ENCODE measurements around the gene IQGAP1.

The IQGAP1 gene

GRCh38 chr15:90437516-90437915 lies 49.5 kb downstream of the IQGAP1 start:
- DNase-seq (ENCODE audit: low read depth in 2 of 3, low spot score in 2 of 3) = no peak

DNA sequence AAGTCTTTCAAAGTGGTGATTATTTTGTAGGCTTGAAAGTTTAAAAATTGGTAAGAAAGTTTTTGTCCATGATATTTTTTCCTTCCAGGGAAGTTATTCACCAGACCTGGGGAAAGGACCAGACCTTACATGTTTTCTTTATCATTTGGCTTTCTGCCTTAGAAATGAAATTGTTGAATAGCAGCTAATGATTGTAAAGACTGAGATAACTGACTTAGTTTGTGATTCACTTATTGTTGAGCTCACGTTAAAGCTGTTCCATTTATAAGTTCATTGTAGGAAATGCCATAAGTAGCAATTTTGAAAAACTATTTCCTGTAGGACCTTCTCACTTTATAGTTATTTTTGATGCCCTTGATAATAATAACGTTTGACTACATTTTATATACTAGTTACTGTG lies 51.9 kb downstream of the IQGAP1 start:
- DNase-seq (ENCODE audit: low read depth in 2 of 3, low spot score in 2 of 3) = no peak

GRCh38 chr15:90441027-90441426 lies 53.0 kb downstream of the IQGAP1 start:
- DNase-seq (ENCODE audit: low read depth in 2 of 3, low spot score in 2 of 3) = no peak

- no peak for DNase-seq (ENCODE audit: low read depth in 2 of 3, low spot score in 2 of 3)
Observed at GRCh38 chr15:90442423-90442822, 54.4 kb downstream of the IQGAP1 start.

- DNase-seq (ENCODE audit: low read depth in 2 of 3, low spot score in 2 of 3) = no peak
Observed at GRCh38 chr15:90449206-90449735, 61.2 kb downstream of the IQGAP1 start.

GRCh38 chr15:90451053-90451850 lies 63.2 kb downstream of the IQGAP1 start:
- no peak for DNase-seq (ENCODE audit: low read depth in 2 of 3, low spot score in 2 of 3)

DNA sequence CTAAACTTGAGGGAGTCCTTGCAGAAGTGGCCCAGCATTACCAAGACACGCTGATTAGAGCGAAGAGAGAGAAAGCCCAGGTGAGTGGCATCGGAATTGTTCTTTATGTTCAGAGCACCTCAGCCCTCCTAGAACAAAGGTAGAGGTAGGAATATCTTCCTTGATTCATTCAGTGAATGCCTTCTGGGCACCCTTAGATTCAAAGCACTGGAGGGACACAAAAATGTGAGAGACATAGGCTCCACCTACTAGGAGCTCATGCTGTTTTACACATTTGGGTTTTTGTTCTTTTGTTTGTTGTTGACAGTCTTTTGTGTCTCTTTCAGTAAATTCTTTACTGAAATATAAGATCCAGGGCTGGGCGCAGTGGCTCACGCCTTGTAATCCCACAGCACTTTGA lies 68.2 kb downstream of the IQGAP1 start:
- DNase-seq (ENCODE audit: low read depth in 2 of 3, low spot score in 2 of 3) = no peak

GRCh38 chr15:90458061-90458460 lies 70.0 kb downstream of the IQGAP1 start:
- DNase-seq (ENCODE audit: low read depth in 2 of 3, low spot score in 2 of 3) = no peak

DNA sequence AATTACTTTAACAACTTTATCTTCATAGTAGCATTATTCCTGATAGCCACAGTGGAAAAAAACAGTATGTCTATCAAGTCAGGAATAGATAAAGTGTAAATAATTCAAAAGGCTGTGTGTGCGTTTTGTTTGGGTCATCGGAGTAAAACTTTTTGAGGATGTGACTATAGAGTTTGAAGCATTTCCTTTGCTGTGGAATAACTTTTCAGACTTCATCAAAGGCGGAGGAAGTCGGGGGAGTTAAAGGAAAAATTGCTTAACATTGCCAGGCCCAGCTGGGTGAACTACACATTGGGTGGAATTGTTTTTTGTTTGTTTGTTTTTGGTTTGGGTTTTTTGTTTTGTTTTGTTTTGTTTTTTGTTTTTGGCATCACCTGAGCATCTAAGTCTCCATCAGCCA lies 71.3 kb downstream of the IQGAP1 start:
- no peak for DNase-seq (ENCODE audit: low read depth in 2 of 3, low spot score in 2 of 3)

DNA sequence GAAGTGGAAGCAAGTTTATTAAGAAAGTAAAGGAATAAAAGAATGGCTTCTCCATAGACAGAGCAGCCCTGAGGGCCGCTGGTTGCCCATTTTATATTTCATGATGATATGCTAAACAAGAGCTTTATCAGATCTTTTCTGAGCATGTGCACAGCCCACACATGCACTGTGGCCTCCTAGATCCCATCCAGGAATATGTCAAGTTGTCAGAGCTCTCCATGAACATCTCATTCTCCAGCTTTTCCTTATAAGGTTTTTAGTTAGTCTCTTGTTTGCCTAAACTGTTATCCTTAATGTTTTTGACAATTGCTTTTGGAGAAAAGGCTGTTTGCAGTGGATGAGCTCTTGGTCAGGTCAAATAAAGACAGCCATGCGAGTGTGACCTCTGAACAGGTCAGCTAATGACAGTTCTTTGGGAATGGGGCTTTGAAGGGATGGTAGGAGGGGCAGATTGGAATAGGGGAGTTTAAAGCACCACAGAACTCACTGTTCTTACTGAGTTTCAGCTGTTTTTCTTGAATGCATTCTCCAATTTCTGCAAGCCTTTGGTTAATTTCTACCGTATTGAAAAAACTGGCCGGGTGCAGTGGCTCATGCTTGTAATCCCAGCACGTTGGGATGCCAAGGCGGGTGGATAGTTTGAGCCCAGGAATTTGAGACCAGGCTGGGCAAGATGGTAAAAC lies 72.2 kb downstream of the IQGAP1 start:
- DNase-seq (ENCODE audit: low read depth in 2 of 3, low spot score in 2 of 3) = no peak

DNA sequence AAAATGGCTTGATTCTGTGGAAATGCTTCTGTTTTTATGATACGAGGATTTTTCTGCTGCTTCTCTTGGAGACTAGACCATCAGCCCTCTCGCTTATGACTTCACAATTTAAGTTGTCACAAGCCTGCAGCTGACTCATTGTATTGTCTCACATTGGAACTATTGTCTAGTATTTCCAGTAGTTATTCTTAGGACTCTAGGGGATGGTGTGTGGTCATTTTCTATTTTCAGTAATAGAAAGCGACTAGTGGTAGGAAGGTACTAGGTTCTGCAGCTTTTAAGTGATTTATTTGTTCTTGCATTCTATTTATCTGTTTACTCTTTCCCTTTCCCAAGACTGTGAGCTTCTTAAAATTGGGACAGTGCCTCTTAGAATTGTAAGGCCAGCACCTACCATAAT lies 75.3 kb downstream of the IQGAP1 start:
- no peak for DNase-seq (ENCODE audit: low read depth in 2 of 3, low spot score in 2 of 3)

DNA sequence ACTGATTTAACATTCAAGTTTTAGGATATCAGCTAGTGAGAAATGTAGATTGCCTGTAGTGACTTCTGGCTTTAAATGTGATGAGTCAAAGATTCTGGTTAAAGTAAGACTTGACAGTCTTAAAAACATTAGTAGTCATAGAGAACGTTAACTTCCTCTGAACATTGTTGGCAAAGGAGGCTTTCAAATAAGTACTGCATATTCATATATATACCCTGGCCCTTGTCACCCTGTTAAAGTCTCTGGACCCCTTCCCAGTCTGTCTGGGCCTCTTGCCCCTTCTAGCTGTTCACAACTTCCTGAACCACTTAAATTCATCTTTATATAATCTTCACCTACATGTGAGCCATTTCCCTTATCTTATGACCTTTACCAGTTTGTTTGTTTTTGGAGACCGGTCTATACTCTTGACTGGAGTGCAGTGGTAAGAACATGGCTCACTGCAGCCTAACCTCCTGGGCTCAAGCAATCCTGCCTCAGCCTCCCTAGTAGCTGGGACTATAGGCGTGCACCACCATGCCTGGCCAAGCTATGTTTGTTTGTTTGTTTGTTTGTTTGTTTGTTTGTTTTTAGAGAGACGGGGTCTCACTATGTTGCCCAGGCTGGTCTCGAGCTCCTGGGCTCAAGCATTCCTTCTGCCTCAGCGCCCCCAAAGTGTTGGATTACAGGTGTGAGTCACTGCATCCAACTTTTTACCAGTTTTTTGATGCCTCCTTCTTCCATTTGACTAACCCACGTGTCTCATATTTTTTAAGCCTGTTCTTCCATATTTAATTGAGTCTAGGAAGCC lies 77.3 kb downstream of the IQGAP1 start:
- DNase-seq (ENCODE audit: low read depth in 2 of 3, low spot score in 2 of 3) = no peak

DNA sequence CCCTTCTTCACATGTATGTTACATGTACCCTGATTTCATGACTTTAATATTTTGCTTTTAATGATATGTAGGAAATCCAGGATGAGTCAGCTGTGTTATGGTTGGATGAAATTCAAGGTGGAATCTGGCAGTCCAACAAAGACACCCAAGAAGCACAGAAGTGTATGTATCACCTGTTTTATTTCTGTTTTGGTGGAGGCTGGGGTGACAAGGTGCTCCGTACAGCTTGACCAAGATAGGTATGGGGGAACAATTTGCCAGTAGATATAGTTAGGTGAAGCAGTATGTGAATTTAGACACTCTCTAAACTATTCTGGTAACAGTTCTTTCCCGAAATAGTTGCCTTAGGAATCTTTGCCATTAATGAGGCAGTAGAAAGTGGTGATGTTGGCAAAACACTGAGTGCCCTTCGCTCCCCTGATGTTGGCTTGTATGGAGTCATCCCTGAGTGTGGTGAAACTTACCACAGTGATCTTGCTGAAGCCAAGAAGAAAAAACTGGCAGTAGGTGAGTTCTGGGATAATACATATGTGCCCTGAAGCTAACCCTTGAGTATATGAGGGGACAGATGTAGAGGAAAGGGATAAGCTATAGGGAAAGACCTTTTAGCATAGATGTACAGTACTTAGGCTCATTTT lies 78.0 kb downstream of the IQGAP1 start:
- DNase-seq (ENCODE audit: low read depth in 2 of 3, low spot score in 2 of 3) = no peak

GRCh38 chr15:90469723-90470122 lies 81.7 kb downstream of the IQGAP1 start:
- DNase-seq (ENCODE audit: low read depth in 2 of 3, low spot score in 2 of 3) = no peak

DNA sequence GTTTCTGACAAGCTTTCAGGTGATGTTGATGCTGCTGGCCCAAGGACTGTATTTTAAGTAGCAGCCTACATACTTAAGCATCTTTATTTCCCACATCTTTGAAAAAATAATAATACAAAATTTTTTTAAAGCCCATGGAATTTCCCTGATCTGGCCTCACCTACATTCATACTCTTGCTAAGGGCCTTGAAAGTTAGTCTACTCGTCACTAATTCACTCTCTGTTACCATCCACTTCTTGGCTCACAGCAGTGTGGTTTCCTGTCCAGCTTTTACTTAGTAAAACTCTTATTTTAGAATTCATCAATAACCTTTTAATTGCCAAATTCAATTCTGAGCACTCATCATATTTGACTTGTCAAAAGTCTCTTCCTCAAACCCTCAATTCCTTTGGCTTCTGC lies 82.4 kb downstream of the IQGAP1 start:
- no peak for DNase-seq (ENCODE audit: low read depth in 2 of 3, low spot score in 2 of 3)

GRCh38 chr15:90471126-90471525 lies 83.1 kb downstream of the IQGAP1 start:
- no peak for DNase-seq (ENCODE audit: low read depth in 2 of 3, low spot score in 2 of 3)

DNA sequence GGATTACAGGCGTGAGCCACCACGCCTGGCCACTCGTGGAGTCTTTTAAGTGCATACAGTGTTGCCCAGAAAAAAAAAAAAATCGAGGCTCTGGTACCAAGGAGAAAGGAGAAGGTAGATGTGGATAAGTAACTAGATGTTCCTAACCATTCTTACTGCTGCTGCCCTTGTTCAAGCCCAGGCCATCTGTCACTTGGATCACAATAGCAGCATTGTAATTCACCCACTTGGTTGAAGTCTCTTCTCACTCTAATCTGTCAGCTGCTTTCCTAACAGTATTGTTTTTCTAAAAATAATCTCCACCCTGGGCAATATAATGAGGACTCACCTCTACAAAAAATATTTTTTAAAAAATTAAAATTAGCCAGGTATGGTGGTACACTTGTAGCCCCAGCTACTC lies 83.7 kb downstream of the IQGAP1 start:
- DNase-seq (ENCODE audit: low read depth in 2 of 3, low spot score in 2 of 3) = no peak

GRCh38 chr15:90478846-90479481 lies 90.9 kb downstream of the IQGAP1 start:
- DNase-seq (ENCODE audit: low read depth in 2 of 3, low spot score in 2 of 3) = no peak

DNA sequence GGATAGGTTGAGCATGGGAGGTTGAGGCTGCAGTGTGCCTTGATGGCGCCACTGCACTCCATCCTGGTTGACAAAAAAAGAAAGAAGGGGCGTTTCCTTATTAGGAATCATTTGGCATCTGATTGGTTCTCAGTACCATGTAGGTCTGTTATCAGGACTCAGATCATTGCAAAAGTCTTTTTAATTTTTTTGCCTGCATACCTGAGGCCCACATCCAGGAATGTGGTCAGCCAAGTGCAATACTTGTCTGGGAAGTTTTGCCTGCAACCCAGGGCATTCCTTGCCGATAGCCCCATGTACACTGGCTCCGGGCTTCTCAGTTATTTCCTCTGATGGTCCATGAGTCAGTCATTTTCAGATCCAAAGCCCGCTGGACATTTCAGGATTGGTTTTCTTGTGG lies 91.6 kb downstream of the IQGAP1 start:
- DNase-seq (ENCODE audit: low read depth in 2 of 3, low spot score in 2 of 3) = no peak

- peak in 1 of 3 experiments; percentile 17 for DNase-seq (ENCODE audit: low read depth in 2 of 3, low spot score in 2 of 3)
Observed at GRCh38 chr15:90481023-90481422, 93.0 kb downstream of the IQGAP1 start.

Measured in activated CD8-positive, alpha-beta memory T cell treated with anti-CD3 and anti-CD28 coated beads for 48 hours (primary cell).